Sigmoid colon (tissue), 7 donors: ENCODE data around the gene MUC5B. TPM values are rescaled to one million over a fixed set of nuclear protein-coding genes. Genes with fewer than 3 reads are reported as not detected.

Source experiments
- DNase-seq: peaks from one replicate; pipeline ENCODE4 v3.0.0-alpha.2; 2019
- H3K27ac ChIP-seq, 4 donors: fragments of 200-600 bp; sonication (generic); one replicate each; pipeline ENCODE4 v1.5.1; 2016 to 2019; ENCODE audit warnings: mild to moderate bottlenecking in 1 of 4
- H3K27me3 ChIP-seq, 3 donors: fragments of 200-600 bp; sonication (generic); one replicate each; pipeline ENCODE4 v1.5.1; 2019; ENCODE audit warnings: mild to moderate bottlenecking in 1 of 3
- H3K36me3 ChIP-seq, 4 donors: fragments of 200-600 bp; sonication (generic); one replicate each; pipeline ENCODE4 v1.5.1; 2016 to 2019
- H3K4me1 ChIP-seq, 4 donors: fragments of 200-600 bp; sonication (generic); one replicate each; pipeline ENCODE4 v1.5.1; 2017 to 2019
- H3K4me3 ChIP-seq, 4 donors: fragments of 200-600 bp; sonication (generic); one replicate each; pipeline ENCODE4 v1.5.1; 2017 to 2019; ENCODE audit warnings: mild to moderate bottlenecking in 2 of 4, moderate library complexity in 1 of 4
- H3K9me3 ChIP-seq, 4 donors: fragments of 200-600 bp in 3 of 4; sonication (generic) in 3 of 4; one replicate each; pipeline versions ENCODE4 v1.5.1 to v1.6.1; 2013 to 2019
- EP300 ChIP-seq, 4 donors: sonication (generic); formaldehyde crosslinking; IDR thresholded peaks; one replicate each; pipeline ENCODE4 v1.6.1; 2017; ENCODE audit warnings: antibody characterized with exemption in 4 of 4
- POLR2A ChIP-seq, 2 donors: fragments of 450-650 bp; IDR thresholded peaks; one replicate each; pipeline ENCODE4 v1.6.1; 2016; ENCODE audit warnings: antibody characterized with exemption in 2 of 2, mild to moderate bottlenecking in 2 of 2, moderate library complexity in 2 of 2
- POLR2AphosphoS5 ChIP-seq, 4 donors: sonication (generic); formaldehyde crosslinking; IDR thresholded peaks; one replicate each; pipeline ENCODE4 v1.6.1; 2017; ENCODE audit warnings: antibody characterized with exemption in 4 of 4
- WGBS, 2 donors: extraction: QIAGEN DNeasy Blood & Tissue Kit; methylation state at CpG; one replicate each; pipeline ENCODE4 v1.1.7; 2013; 5-methylcytosine and 5-hydroxymethylcytosine counted together
- intact Hi-C: fragments of 100-400 bp; cut with DNase I; formaldehyde crosslinking; loops from one replicate; pipeline ENCODE4 v1.15.1; 2023
- polyA plus RNA-seq, 3 donors: library from polyadenylated mRNA; stranded (reverse); fragments of 200-250 nt; gene quantifications; one replicate each; pipeline ENCODE4 v1.2.3, GENCODE V29; 2013
- total RNA-seq, 4 donors: library from RNA; depleted of rRNA; stranded (reverse); fragments of >200 nt; gene quantifications; one replicate each; pipeline ENCODE4 v1.1.0, GENCODE V29; 2016
- TF ChIP-seq, protein P1 (sequence below), 4 experiments: fragments of 450-650 bp in 3 of 4; fragments of 200-600 bp in 1 of 4; IDR thresholded peaks; one replicate each; pipeline ENCODE4 v1.5.1; 2016 to 2019; ENCODE audit warnings: antibody characterized with exemption in 4 of 4, mild to moderate bottlenecking in 3 of 4, moderate library complexity in 2 of 4
- donor health status: healthy with polysubstance abuse.
- donor health status: Bipolar disorder and iron deficiency.
- donor health status: healthy.

The MUC5B gene
- total and polyA plus RNA-seq, 7 donors, result 0.83 to 131 (median 2.8) TPM; not detected in 3

DNA sequence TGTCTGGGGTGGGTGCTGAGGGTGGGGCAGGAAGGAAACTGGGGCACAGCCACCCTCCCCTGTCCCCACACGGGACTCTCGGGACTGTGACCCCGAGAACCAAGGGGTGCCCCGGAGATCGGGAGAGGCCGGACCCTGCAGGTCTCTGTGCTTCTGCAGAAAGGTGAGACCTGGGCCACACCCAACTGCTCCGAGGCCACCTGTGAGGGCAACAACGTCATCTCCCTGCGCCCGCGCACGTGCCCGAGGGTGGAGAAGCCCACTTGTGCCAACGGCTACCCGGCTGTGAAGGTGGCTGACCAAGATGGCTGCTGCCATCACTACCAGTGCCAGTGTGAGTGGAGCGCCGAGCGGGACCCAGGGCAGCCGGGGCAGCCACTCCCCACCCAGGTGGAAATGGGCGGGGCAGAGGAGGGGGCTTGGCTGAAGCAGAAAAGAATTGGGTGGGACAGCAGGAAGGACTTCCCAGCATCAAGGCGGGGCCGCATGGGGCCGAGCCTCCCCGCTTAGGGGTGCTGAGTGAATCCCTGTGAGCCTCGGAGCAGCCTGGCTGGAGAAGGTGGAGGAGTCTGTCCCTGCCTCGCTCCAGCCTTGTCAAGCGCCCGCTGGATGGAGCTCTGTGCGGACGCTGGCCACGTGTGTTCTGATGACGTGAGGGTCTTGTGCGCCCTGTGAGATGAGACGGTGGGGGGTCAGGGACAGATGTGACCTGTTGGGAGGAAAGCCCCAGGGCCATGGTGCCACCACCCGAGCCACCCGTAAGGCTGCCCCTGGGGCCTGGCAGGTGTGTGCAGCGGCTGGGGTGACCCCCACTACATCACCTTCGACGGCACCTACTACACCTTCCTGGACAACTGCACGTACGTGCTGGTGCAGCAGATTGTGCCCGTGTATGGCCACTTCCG lies 29.3 kb upstream of the MUC5B start:
- intact Hi-C loops, result no loop called here
- TF ChIP-seq POLR2A (IDR thresholded peaks at IDR 0.05) (no peak), EP300 (IDR thresholded peaks at IDR 0.05) (no peak), POLR2AphosphoS5 (IDR thresholded peaks at IDR 0.05) (no peak)
- TF ChIP-seq, protein P1, sequence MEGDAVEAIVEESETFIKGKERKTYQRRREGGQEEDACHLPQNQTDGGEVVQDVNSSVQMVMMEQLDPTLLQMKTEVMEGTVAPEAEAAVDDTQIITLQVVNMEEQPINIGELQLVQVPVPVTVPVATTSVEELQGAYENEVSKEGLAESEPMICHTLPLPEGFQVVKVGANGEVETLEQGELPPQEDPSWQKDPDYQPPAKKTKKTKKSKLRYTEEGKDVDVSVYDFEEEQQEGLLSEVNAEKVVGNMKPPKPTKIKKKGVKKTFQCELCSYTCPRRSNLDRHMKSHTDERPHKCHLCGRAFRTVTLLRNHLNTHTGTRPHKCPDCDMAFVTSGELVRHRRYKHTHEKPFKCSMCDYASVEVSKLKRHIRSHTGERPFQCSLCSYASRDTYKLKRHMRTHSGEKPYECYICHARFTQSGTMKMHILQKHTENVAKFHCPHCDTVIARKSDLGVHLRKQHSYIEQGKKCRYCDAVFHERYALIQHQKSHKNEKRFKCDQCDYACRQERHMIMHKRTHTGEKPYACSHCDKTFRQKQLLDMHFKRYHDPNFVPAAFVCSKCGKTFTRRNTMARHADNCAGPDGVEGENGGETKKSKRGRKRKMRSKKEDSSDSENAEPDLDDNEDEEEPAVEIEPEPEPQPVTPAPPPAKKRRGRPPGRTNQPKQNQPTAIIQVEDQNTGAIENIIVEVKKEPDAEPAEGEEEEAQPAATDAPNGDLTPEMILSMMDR (IDR thresholded peaks at IDR 0.05), result no peak
- WGBS, 2 donors, result 66 to 85% methylated on average over 43 of the region's 43 CpGs
- Histone ChIP-seq H3K36me3 (no peaks in the 10 kb centered on the region), H3K4me1 (no peaks in the 10 kb centered on the region), H3K27me3 (peaks cover 8 to 55% (median 31%) of the 10 kb centered on the region in 3 donors), H3K9me3 (no peaks in the 10 kb centered on the region), H3K27ac (no peak overlapping the region), H3K4me3 (no peak overlapping the region)
- DNase-seq, result peak; percentile 52

DNA sequence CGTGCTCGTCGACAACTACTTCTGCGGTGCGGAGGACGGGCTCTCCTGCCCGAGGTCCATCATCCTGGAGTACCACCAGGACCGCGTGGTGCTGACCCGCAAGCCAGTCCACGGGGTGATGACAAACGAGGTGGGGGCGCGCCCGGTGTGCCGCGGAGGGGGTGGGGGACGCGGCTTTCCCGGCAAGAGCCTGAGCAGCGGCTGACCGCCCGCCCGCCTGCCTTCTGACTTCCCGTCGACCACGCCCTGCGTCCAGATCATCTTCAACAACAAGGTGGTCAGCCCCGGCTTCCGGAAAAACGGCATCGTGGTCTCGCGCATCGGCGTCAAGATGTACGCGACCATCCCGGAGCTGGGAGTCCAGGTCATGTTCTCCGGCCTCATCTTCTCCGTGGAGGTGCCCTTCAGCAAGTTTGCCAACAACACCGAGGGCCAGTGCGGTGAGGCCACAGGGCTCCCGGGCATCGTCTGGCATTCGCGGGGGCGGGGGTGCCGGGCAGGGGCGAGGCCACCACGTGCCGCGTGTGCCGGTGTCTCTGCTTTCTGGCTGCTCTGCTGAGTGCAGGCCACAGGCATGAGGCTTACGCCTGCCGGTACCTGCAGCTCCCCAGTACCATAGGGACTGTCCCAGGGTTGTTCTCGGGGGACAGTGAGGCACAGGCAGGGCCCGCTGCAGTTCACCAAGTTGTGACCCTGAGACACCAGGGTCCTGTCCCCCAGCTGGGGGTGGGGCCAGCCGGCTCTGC lies 28.5 kb upstream of the MUC5B start:
- TF ChIP-seq, protein P1 (IDR thresholded peaks at IDR 0.05), result no peak
- TF ChIP-seq POLR2A (IDR thresholded peaks at IDR 0.05) (no peak), POLR2AphosphoS5 (IDR thresholded peaks at IDR 0.05) (no peak), EP300 (IDR thresholded peaks at IDR 0.05) (no peak)
- 95 to 96% methylated on average over 59 of the region's 59 CpGs for WGBS, 2 donors
- DNase-seq, result peak; percentile 57
- Histone ChIP-seq H3K36me3 (no peaks in the 10 kb centered on the region), H3K27ac (no peak overlapping the region), H3K4me1 (no peaks in the 10 kb centered on the region), H3K27me3 (peaks cover 8 to 59% (median 40%) of the 10 kb centered on the region in 3 donors), H3K4me3 (no peak overlapping the region), H3K9me3 (no peaks in the 10 kb centered on the region)
- intact Hi-C loops, result no loop called here

DNA sequence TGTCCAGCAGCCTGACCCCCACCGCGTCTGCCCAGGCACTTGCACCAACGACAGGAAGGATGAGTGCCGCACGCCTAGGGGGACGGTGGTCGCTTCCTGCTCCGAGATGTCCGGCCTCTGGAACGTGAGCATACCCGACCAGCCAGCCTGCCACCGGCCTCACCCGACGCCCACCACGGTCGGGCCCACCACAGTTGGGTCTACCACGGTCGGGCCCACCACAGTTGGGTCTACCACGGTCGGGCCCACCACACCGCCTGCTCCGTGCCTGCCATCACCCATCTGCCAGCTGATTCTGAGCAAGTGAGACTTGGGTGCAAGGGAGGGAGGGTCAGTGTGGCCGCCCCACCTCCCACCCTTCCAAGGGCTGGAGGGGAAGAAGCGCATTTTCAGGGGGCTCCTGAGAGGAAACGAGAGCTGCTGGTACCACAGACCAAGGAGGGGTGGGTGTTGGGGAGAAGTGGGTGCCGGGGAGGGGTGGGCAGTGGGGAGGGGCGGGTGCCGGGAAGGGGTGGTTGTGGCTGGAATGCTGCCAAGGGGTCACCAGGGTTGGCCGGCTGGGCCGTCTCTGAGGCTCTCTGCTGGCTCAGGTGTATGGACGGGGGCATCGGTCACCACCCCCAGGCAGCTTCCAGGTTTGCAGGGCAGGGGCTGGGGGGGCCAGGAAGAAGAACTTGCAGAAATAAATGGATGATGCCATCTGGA lies 27.7 kb upstream of the MUC5B start:
- H3K27me3 ChIP-seq, result peaks cover 8 to 66% (median 47%) of the 10 kb centered on the region in 3 donors
- H3K27ac ChIP-seq, result no peak overlapping the region
- no peak for TF ChIP-seq POLR2AphosphoS5 (IDR thresholded peaks at IDR 0.05)
- TF ChIP-seq POLR2A (IDR thresholded peaks at IDR 0.05), result no peak
- TF ChIP-seq EP300 (IDR thresholded peaks at IDR 0.05), result no peak
- TF ChIP-seq, protein P1 (IDR thresholded peaks at IDR 0.05), result no peak
- no peaks in the 10 kb centered on the region for H3K4me1 ChIP-seq
- intact Hi-C loops, result no loop called here
- H3K36me3 ChIP-seq, result no peaks in the 10 kb centered on the region
- DNase-seq, result peak; percentile 54
- H3K9me3 ChIP-seq, result no peaks in the 10 kb centered on the region
- H3K4me3 ChIP-seq, result no peak overlapping the region
- 85 to 91% methylated on average over 32 of the region's 32 CpGs for WGBS, 2 donors

DNA sequence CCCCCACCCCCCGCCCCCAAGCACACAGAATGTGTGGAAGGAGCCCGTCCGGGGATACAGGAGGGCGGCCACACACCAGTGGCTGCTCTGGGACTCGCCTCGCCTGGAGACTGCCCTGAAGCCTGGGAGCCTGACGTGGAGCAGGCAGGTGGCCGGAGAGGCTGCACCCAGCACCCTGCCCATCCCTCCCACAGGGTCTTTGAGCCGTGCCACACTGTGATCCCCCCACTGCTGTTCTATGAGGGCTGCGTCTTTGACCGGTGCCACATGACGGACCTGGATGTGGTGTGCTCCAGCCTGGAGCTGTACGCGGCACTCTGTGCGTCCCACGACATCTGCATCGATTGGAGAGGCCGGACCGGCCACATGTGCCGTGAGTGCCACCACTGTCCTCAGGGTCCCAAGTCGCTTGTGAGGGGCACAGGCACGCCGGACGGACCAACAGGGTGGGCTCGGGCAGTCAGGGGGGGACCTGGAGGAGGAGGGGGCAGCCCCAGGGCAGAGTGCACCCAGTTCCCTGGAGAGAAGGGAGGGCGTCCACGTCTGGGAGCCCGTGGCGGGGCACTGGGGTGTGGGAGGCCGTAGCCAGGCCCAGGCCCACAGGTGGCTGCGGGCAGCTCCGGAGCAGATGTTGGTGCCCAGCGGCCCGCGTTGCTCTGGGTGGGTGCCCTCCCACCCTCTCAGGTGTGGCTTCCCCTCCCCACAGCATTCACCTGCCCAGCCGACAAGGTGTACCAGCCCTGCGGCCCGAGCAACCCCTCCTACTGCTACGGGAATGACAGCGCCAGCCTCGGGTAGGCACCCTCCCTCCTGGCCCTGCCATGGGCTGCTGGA lies 27.0 kb upstream of the MUC5B start:
- Histone ChIP-seq H3K4me3 (no peak overlapping the region), H3K9me3 (no peaks in the 10 kb centered on the region), H3K27me3 (peaks cover 8 to 74% (median 48%) of the 10 kb centered on the region in 3 donors), H3K27ac (no peak overlapping the region), H3K4me1 (no peaks in the 10 kb centered on the region), H3K36me3 (no peaks in the 10 kb centered on the region)
- 86 to 90% methylated on average over 41 of the region's 41 CpGs for WGBS, 2 donors
- TF ChIP-seq EP300 (IDR thresholded peaks at IDR 0.05) (no peak), POLR2A (IDR thresholded peaks at IDR 0.05) (no peak), POLR2AphosphoS5 (IDR thresholded peaks at IDR 0.05) (no peak)
- TF ChIP-seq, protein P1 (IDR thresholded peaks at IDR 0.05), result no peak
- peak; percentile 58 for DNase-seq
- intact Hi-C loops, result no loop called here
